ENCODE measurements around the gene RPP38.

Gene RPP38, protein sequence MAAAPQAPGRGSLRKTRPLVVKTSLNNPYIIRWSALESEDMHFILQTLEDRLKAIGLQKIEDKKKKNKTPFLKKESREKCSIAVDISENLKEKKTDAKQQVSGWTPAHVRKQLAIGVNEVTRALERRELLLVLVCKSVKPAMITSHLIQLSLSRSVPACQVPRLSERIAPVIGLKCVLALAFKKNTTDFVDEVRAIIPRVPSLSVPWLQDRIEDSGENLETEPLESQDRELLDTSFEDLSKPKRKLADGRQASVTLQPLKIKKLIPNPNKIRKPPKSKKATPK

DNA sequence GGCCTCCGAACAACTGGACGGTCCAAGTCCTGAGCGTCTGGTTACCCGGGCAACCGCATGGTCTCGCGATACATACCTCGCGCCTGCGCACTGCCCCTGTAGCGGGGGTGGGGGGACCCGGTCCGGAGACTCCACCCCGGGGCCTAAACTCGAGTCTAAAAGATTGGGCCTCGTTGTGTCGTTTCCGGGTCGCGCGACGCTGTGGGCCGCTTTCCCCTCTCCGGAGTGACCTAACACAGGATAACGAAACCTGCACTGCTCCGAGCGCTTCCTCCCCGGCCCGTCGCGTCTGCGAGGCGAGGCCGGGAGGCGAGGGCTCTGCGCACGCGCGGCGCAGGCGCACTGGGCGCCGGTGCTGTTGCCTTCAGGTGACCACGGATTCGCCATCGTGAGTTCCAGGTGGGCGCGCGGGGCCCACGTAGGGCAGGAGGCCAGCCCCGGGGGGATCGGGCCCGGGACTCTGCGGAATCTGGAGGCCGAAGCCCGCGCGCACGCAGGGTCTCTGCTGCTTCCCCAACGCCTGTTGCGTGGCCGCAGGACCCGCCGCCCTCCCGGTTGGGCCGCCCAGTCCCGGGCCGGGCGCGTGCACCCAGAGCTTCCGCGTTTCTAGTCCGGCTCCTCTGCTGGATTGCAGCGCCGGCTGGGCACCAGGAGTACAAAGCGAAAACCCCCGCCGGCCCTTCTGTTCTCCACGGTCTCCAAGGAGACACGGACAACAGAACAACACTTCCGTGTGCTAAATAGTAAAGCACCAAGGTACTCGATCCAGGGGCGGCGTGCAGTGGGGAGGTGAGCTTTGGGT, at the start of gene RPP38:
Gene RPP38, plus strand, starts transcription at position 345 of the 802 bp plus-strand sequence. CDS start 5,960 bp downstream, outside the sequence.
- peak; percentile 94 for DNase-seq

DNA sequence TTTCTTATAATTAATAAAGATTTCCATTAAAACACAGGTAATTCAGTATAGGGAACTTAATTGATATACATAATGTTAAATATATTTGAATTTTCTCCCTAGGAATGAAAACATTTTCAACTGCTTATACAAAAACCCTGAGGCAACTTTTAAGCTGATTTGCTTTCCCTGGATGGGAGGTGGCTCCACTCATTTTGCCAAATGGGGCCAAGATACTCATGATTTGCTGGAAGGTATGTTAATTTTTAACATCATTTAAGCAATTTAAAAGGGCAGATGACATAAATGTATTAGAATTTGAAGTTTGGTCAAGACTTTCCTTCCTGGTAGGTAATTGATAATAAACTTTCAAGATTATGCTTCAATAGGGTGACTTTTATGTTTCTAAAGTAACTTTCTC, 47.6 kb upstream of the RPP38 start:
- DNase-seq, result no peak

DNA sequence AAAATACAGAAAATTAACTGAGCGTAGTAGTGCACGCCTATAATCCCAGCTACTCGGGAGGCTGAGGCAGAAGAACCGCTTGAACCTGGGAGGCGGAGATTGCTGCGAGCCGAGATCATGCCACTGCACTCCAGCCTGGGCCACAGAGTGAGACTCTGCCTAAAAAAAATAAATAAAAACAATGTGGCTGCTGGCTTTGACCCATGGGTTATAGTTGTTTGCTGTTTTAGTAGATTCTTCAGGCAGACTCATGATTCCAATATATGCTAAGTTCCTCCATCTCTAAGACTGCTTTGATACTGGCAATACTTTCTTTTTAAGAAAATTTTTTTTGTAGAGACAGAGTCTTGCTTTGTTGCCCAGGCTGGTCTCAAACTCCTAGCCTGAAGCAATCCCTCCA, 45.0 kb upstream of the RPP38 start:
- no peak for DNase-seq

DNA sequence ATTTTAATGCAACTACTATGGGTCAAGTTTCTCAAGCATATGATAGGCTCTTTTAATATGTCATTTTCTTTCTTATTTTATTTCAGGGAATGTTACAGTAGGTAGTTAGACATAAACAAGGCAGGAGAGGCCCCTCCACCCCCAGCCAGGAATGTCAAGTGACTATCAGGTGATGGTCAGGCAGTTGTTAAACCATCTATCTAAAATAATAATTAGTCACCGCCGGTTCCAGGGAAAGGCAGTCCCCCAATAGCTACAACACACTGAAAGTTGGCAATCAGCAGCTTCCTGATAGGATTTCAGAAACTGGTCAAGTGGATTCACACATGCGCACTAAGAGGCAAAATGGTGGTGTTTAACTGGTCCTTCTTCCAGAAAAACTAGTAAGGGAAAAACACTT, 44.1 kb upstream of the RPP38 start:
- no peak for DNase-seq

DNA sequence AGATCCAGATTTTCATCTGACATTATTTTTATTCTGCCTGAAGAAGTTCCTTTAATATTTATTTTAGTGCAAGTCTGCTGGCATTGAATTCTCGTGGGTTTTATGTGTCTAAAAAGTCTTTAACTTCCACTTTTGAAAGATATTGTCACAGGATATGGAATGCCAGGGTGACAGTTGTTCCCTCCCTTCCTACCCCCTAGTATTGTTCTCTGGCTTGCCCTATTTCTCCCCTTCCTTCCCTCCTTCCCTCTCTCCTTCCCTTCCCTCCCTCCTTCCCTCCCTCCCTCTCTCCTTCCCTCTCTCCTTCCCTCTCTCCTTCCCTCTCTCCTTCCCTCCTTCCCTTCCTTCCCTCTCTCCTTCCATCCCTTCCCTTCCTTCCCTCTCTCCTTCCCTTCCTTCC, 38.5 kb upstream of the RPP38 start:
- DNase-seq, result no peak

DNA sequence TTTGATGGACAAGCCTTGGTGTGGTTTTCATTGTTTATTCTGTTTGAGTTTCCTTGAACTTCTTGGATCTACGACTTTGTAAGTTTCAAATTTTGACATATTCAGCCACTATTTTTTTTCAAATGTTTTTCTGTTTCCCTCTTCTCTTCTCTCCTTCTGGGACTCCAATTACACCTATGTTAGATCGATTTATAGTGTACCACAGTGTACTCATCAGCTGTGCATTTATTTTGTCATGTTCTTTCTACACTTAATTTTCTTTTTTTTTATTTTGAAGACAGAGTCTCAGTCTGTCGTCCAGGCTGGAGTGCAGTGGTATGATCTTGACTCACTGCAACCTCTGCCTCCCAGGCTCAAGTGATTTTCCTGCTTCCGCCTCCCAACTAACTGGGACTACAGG, 37.2 kb upstream of the RPP38 start:
- no peak for DNase-seq

DNA sequence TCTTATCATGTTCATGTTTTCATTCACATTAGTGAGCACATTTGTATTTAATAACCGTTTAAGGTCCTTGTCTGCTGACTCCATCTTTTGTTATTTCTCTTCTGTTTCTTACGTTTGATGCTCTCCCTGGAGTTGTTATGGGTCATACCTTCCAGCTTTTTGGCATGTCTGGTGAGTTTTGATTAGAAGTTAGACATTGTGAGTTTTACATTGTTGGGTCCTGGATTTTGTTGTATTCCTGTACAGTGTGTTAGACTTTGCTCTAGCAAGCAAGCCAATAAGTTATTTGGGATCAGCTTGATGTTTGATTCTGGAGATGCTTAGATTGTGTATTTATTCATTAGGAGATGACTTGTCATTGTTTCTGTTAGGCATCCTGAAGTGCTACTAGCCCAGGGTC, 36.5 kb upstream of the RPP38 start:
- no peak for DNase-seq

DNA sequence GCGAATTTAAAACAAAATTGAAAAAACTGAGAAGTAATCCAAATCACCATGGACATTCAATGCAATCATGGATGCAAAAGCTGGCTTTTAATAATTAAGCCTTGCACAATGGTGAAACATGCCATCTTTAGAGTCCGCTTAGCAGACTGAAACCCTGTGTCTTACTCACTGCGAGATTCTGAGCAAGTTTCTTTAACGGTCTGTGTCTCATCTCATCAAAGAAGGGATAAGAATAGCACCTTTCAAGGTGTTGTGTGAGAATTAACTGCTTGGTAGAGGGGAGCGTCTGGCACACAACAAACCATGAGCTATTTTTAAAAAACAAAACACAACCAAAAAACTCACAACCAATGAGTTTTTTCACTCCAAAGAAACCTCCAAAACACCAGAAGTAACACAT, 30.0 kb upstream of the RPP38 start:
- DNase-seq, result no peak

DNA sequence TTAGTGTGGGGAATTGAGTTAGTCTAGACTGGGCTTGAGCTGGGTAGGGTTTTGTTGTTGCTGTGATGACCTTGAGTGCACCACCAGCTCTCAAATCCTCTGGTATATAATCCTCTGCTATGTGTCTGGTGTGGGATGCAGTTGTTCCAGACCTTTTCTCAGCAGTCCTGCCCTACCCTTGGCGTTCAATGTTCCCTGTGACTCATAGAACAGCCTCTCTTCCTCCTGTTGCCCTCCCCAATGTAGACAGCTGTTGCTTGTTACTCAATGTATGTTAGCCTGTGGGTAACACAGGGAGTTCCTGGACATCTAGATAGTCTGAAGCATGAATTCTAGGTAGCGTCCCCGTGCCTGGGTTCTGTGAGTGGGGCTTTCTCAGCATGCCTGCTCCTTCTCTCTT, 28.4 kb upstream of the RPP38 start:
- DNase-seq, result no peak

DNA sequence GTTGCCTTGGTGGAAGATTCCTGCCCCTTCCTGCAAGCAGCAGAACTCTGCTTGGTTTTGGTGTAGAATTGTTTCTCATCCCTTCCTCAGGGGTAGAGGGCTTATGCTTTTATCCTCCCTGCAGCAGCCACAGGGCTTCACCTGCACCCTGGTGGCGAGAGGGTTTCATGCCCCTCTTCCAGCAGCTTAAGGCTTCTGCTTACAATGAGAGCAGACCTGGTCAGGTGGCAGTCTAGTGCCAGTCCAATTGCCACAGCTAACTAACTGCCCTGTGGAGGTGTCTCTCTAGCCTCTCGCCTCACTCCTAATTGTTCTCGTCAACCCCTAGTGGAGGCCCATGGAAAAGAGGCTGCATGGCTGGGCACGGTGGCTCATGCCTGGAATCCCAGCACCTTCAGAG, 27.9 kb upstream of the RPP38 start:
- DNase-seq, result peak; percentile 11

DNA sequence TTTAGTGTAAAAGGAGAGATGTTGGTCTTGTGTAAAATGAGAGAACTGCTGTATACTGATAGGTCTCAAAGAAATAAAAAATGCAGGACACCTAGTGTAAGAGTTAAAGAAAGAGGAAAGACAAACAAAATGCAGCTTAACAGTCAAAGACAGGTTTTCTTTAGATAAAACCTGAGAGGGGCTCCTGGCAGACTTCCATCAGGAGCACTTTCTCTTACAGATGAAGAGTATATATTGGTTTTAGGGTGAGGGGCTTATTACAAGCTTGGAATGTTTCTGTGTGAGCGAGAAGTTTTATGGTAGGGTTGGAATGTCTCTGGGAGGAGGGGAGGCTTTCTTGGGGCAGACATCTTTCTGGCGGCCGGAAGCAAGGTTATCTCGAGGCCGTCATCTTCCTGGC, 24.8 kb upstream of the RPP38 start:
- DNase-seq, result no peak

DNA sequence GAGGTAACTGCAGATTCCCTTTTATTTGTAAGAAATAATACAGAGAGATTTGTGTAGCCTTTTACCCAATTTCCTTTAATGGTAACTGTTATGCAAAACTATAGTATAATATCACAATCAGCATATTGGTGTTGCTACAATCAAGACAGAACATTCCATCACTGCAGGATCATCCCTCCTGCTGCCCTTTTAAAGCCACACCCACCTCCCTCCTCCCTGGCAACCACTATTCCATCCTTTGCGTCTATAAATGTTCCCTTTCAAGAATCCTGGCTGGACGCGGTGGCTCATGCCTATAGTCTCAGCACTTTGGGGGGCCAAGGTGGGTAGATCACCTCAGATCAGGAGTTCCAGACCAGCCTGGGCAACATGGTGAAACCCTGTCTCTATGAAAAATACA, 21.7 kb upstream of the RPP38 start:
- no peak for DNase-seq

DNA sequence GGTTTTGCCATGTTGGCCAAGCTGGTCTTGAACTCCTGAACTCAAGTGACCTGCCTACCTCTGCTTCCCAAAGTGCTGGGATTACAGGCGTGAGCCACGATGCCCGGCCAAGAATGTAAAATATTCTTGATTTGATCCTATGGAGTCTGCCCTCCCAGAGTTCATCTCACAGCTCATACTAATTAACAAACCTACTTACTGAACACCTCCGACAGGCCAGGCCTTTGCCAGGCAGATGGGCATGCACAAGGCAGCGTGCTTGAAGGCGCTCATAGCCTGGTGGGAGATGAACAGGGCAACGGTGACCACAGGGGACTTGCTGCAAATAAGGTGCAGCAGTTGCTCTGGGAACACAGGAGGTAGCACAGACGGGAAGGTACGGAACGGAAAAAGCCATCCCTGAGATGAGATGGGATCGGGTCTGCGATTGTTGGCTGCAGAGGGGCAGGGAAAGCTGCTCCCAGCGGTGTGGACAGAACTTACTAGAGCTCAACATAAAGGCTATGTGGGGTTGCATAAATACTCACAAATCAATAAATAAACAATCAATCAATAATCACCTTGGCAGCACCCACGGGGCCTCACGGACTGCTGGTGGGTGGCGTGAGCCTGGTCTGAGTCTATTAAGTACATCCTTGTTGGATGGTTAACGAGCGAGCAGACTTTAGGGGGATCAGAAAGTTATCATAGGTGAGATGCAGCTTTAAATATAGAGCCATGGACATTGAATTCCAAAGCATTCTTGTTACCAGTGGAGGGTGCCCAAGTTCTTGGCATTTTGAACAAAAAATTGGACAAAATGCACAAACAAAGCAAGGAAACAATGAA, 13.3 kb upstream of the RPP38 start:
- DNase-seq, result no peak

DNA sequence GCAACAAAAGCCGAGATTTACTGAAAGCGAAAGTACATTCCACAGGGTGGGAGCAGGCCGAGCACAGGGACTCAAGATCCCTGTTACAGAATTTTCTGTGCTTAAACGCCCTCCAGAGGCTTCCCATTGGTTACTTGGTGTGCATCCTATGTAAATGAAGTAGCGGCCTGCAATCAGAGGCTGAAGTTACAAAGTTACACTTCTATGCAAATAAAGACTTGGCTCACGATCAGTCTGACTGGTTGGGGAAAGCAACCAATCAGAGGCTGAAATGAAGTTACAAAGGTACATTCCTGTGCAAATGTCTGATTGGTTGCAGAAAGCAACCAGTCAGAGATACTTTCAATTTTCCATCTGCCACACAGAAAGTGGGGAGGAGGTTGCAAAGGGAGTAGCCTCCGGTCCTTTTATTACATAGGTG, 12.6 kb upstream of the RPP38 start:
- DNase-seq, result no peak

DNA sequence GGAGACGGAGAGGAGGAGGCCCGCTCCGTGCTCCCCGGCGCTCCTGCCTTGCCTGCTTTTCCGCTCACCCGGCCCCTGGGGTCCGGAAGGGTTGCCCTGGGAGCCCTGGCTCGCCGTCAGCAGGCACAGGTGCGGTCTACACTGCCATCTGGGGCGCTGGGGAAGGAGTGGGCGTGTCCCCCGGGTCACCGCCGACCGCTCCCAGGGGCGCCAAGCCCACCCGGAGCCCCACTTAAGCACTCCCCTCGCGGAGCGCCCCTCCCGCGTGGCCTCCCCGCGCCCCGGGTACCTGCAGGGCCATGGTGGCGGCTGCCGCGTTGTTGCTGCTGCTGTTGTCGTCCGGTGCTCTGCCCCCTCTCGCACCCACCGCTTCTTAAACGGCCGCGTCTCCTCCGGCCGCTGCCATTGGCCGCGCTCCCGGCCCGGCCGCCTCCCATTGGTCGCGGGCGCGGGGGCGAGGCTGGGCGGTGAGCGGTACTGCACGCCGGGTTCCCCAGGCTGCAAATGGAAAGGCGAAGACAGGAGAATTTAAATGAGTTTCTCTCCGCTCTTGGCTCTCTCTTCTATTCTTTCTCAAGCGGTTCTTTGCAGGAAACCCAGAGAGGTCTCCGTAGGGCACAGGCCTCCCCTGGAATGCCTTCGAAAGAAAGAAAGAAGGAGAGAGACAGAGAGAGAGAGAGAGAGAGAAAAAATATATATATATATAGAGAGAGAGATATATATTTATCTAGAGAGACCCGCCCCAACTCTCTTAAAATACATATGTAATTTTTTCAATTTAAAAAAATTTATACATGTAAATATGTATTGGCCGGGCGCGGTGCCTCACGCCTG, 8.5 kb upstream of the RPP38 start, which contains the start of gene ACBD7:
Gene ACBD7, minus strand, starts transcription at position 349 of the 834 bp plus-strand sequence. Its CDS starts 48 bp downstream, at position 301.
- DNase-seq, result peak; percentile 89

DNA sequence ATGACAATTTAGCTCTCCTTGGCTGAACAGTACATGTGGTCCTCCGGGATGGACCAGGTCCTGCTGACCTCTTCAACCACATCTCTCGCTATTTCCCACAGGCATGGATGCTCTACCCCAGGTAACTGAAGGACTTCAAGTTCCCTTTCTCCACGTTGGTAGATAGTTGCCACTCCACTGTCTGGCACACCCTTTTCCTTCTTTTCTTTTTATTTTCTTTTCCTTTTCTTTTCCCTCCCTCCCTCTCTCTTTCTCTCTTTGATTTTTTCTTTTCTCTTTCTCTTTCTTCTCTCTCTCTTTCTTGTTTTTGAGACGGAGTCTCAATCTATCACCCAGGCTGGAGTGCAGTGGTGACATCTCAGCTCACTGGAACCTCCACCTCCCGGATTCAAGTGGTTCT, 5.7 kb upstream of the RPP38 start:
- DNase-seq, result no peak

DNA sequence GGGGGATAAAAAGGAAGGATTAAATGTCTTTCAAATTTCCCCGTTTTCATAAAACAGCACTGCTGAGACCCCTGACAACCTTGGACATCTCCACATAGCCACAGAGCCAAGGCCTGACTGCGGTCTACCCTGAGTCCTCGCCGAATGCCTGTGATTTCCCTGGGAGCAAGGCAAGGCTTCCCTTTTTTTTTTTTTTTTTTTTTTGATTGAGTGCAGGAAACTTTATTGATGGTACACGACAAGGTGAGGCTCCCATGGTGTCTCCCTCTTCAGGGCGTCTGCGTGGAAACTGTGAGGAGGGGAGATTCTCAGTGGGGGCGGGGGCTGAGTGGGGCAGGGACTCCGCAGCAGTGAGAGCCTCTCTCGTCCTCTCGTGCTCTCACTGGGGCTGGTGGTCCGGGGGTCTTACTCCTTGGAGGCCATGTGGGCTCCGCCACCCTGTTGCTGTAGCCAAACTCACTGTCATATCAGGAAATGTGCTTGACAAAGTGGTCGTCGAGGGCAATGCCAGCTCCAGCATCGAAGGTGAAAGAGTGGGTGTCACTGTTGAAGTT, 4.2 kb upstream of the RPP38 start:
- no peak for DNase-seq

DNA sequence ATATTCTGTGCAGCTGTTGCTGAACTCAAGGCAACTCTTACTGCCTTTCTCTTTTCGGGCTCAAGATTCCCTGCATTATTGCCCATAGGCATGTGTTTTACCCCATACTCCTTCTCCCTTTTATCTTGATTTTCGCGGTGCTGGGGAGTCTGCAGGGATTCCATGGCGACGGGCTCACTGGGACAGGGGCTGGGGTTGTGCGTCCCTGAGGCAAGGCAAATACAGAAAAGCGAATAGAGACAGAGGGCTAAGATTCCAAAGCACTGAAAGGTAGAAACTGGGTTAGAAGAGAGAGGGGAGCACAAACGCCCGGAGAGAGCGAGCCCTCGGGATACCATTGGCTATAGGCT, 519 bp upstream of the RPP38 start:
- no peak for DNase-seq

DNA sequence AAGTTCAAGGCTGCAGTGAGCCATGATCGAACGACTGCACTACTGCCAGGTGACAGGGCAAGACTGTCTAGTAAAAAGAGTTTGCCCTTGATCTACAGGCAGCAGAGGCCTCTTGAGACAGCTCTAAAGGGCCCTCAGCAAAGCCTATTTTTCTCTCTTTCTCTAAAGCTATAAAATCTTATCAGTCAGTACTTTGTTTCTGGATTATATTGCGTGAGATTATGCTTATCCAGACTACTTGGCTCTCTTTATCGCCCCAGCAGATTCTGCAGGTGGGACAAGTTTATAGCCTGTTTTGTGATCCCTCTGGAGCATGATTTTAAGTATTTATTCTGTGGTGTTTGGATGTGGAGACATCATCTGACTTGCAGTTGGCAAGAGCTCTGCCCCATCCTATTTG, 2.7 kb downstream of the RPP38 start:
- no peak for DNase-seq

DNA sequence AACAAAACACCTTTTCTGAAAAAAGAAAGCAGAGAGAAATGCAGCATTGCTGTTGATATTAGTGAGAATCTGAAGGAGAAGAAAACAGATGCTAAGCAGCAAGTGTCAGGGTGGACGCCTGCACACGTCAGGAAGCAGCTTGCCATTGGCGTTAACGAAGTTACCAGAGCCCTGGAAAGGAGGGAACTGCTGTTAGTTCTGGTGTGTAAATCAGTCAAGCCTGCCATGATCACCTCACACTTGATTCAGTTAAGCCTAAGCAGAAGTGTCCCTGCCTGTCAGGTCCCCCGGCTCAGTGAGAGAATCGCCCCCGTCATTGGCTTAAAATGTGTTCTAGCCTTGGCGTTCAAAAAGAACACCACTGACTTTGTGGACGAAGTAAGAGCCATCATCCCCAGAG, 6.4 kb downstream of the RPP38 start:
- DNase-seq, result no peak

DNA sequence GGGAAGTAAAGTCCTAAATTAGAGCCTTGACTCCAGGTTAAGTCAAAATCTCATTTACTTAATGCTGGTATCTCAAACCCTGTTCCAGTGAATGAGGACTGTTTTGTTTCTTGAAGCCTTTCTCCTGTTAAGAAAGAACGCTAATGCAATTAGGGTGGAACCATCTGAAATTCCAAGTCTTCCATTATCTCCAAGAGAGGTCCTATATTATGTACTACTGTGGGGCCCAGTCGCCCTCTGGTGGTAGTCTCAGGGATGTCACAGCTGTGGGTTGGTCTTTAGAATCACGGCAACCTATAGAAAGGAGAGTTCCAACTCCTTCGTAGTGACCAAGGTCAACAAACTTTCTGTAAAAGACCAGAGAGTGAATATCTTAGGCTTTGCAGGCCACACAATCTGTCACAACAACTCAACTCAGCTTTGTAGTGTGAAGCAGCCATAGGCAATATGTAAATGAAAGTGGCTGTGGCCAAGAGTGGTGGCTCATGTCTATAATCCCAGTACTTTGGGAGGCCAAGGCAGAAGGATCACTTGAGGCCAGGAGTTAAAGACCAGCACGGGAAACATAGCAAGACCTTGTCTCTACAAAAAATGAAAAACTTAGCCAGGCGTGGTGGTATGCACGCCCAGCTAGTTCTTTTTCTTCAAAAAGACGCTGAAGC, 9.3 kb downstream of the RPP38 start:
- peak; percentile 85 for DNase-seq

DNA sequence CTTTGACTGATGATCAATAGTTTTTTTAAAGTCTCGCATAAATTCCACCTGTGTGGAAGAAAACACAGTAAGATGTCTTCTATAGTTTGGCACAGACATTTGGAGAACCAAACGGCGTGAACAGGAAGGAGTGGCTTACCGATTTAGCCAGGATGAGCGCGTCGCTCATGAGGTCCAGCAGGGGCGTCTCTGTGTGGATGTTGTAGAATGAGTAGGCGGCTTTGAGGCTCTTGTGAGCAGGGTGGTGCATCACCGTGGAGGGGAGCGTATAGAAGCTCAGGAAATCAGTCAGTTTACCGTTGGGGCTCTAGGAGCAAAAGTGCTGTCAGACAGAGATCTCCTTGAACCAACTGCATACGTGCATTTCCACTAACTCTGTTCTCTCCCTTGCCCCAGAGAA, 15.5 kb downstream of the RPP38 start:
- DNase-seq, result no peak

Measured in NCI-H82 (cell line).